ACHN (cell line): Measurements from ENCODE around the gene ELOVL7.
"Not testable (repeated sequence)": the region's sequence is repeated elsewhere in the genome, so short reads cannot be mapped to it uniquely, and the experiment has no call there.

ENCODE experiments used
- DNase-seq: peaks from one replicate; pipeline ENCODE4 v3.0.0-alpha.2; 2015
- in situ Hi-C: cut with HindIII; loops from 2 replicates; pipeline ENCODE4 v1.10.0; 2017; ENCODE audit warnings: low sequenced_read_pairs, low pct_ligation_motif_present, low pct_unique_long_range_greater_than_20kb

ELOVL7 gene

DNA sequence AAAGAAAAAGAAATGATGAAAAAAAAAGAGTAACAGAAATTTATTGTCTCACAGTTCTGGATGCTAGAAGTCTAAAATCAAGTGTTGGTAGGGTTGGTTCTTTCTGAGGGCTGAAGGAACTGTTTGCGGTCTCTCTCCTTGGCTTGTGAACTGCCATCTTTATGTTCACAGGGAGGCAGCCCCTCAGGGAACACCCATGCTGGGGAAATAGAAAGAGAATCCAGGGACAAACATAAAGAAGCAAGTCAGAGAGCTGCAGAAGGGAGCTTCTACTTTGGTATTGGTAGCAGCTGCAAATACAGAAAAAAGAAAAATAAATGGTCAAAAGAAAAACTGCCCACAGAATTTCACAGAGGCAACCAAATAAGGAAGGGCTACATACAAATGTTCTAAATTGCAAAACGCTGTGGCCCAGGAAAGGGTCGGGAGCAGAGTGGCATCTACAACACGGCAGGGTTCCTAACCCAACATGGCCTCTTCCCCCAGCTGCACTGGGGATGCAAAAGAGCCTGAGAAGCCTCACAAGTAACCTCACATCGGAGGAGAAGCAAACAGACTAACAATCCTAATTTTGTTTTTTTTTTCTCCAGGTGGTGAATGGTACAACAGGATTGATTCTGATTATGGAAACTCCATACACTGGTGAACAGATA is 37.4 kb downstream of the ELOVL7 start:
- in situ Hi-C loops: no loop called here

DNA sequence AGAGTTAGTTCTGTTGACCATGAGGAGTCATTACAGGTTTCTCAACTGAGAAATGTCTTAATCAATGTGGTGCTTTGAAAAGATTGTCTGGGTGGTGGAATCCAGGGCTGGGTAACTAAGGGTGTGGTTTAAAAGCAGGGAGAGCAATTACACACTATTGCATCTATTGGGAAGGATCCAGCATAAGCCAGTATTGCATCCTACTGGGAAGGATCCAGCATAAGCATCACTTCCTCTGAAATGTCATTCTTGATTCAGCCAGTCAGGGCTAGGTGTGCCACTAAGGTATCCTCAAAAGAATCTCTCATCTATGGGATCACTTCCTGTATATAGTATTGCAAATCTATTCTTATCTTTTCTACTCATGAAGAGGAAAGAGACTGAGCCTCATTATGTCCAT is 38.6 kb downstream of the ELOVL7 start:
- DNase-seq: no peak
- in situ Hi-C loops: no loop called here

More for the DNA sequence above, 37.4 kb downstream of the ELOVL7 start:
- DNase-seq: no peak

- in situ Hi-C loops: no loop called here
- DNase-seq: no peak
Observed at GRCh38 chr5:60803712-60804111, 40.4 kb downstream of the ELOVL7 start.

DNA sequence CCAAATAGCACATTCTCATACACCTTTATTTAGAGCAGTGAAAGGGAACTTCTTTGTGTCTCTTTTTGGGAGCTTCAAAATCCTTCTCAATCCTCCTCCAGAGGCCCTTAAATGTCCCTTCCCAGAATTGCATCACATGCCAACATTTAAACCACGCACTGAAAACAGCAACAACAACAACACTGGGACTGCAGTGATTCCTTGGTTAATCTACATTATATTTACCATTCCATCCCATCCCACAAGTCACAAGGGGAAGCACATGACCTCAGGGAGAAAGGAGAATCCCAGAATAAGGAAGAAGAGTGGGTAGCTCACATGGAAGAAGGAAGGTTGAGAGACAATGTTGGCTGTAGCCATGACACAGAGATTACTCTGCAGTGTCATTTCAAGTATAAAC is 41.1 kb downstream of the ELOVL7 start:
- no peak for DNase-seq
- in situ Hi-C loops: no loop called here

DNA sequence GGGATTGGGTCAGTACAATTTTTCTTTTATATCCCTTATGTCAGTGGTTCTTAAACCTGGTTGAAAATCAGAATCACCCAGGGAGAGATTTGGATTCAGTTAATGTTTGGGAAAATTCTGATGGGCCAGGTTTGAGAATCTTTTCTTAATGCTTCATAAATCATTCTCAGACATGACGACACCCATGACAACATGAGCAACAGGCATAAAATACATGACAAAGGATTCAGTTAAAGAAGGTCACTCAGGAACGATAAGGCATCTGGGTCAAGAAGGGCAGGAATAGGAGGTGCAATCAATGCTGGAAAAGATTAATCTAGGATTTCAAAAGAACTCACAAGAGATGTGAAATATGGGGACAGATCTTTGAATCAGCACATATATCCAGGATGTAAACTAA is 41.8 kb downstream of the ELOVL7 start:
- in situ Hi-C loops: no loop called here
- DNase-seq: no peak

GRCh38 chr5:60797482-60798153 is 46.5 kb downstream of the ELOVL7 start:
- no peak for DNase-seq
- in situ Hi-C loops: no loop called here

- DNase-seq, in situ Hi-C loops: not testable (repeated sequence)
Observed at GRCh38 chr5:60795424-60795950, 48.6 kb downstream of the ELOVL7 start.

GRCh38 chr5:60794691-60795090 is 49.4 kb downstream of the ELOVL7 start:
- in situ Hi-C loops: no loop called here
- no peak for DNase-seq

GRCh38 chr5:60792438-60792837 is 51.6 kb downstream of the ELOVL7 start:
- in situ Hi-C loops: no loop called here
- no peak for DNase-seq

DNA sequence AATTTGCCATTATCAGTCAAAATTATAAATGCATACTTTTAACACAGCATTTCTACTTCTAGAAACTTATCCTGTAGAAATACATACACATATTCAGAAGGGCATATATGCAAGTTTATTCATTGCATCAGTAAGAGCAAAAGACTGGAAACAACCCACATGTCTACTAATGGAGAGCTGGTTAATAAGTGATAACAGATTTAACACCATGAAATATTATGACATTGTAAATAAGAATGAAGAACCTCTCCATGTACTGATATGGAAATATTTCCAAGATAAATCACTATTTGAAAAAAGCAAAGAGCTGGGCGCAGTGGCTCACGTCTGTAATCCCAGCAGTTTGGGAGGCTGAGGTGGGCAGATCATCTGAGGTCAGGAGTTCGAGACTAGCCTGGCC is 54.5 kb downstream of the ELOVL7 start:
- in situ Hi-C loops: no loop called here
- no peak for DNase-seq

DNA sequence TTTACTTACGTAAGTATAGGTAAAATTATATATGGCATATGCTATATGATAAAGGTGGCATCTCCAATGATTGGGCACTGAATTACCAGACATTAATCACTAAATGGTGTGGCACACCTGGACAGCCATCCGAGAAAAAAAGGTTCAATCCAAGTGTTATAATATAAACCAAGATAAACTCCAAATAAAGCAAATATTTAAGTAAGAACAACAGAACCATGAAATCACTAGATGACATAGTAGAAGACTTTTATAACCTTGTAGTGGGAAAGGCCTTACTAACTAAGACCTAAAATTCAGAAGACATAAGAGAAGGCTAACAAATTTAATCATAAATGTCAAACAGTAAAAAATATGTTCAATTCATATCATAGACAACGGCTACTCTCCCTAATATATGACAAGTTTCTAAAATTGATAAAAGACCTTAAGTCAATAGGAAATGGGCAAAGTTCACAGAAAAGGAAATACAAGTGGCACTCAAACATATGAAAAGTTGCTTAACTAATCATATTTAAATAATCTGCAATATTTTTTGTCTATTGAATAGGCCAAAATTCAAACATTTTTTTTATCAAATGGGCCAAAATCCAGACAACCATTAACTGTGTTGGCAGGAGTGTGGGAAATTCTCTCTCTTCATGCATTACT is 55.1 kb downstream of the ELOVL7 start:
- in situ Hi-C loops: no loop called here
- no peak for DNase-seq

DNA sequence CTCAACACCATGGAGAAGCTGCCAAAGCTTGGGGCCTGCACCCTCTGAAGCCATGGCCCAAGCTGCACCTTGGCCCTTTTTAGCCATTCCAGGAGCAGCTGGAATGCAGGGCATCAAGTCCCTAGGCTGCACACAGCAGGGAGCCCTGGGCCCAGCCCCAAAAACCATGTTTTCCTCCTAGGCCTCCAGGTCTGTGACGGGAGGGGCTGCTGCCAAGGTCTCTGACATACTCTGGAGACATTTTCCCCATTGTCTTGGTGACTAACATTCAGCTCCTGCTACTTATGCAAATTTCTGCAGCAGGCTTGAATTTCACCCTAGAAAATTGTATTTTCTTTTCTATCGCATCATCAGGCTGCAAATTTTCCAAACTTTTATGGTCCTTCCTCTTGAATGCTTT is 64.6 kb downstream of the ELOVL7 start:
- in situ Hi-C loops: no loop called here
- DNase-seq: no peak

- in situ Hi-C loops: no loop called here
- no peak for DNase-seq
Observed at GRCh38 chr5:60776343-60776742, 67.7 kb downstream of the ELOVL7 start.

- in situ Hi-C loops: no loop called here
- DNase-seq: no peak
Observed at GRCh38 chr5:60765019-60765709, 78.9 kb downstream of the ELOVL7 start.

GRCh38 chr5:60763061-60763460 is 81.0 kb downstream of the ELOVL7 start:
- no peak for DNase-seq
- in situ Hi-C loops: no loop called here

- DNase-seq: no peak
- in situ Hi-C loops: no loop called here
Observed at GRCh38 chr5:60754495-60754894, 89.6 kb downstream of the ELOVL7 start.

- in situ Hi-C loops: no loop called here
Observed at GRCh38 chr5:60744682-60745081, 99.4 kb downstream of the ELOVL7 start.

DNA sequence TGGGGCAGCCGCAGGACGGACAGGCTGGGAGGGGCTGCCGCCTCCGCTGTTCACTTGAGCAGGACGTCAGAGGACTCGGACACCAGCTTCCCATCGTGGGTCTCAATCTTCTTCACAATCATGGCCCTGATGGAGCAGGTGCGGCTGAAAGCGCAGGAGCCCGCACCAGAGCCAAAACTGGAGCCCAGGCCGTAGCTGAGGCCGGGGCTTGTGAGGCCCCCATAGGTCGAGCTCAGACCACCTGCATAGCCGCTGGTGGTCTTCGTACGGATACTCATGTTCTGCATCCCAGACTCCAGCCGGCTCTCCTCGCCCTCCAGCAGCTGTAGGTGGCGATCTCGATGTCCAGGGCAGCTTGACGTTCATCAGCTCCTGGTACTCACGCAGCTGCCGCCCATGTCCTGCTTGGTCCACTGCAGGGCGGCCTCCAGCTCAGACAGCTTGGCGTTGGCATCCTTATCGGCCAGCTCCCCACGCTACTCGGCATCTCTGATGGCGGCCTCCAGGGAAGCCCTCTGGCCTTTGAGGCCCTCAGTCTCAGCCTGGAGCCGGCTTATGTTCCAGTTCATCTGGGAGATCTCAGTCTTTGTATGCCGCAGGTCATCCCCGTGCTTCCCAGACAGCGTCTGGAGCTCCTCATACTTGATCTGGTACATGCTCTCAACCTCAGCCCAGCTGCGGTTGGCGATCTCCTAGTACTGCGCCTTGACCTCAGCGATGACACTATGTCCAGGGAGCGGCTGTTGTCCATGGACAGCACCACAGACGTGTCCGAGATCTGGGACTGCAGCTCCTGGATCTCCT is 100.4 kb downstream of the ELOVL7 start:
- DNase-seq: no peak
- in situ Hi-C loops: no loop called here

More at GRCh38 chr5:60744682-60745081, 99.4 kb downstream of the ELOVL7 start:
- DNase-seq: no peak
